Stimulated activated CD8-positive, alpha-beta memory T cell treated with anti-CD3 and anti-CD28 coated beads, Interleukin-7, amount 100 ng/mL, for 48 hours (primary cell): ENCODE results near the gene PPARG.

Experiments
- DNase-seq, 2 donors: peaks; one replicate each; pipeline ENCODE4 v3.0.0-alpha.2; 2020; ENCODE audit warnings: low read depth in 1 of 2; ENCODE audit errors: extremely low read depth in 1 of 2

The PPARG gene

GRCh38 chr3:12401208-12401607 lies 112.3 kb downstream of the PPARG start:
- DNase-seq: no peak

GRCh38 chr3:12405432-12406272 lies 116.8 kb downstream of the PPARG start:
- no peak for DNase-seq

- DNase-seq: no peak
Measured at GRCh38 chr3:12408984-12409683, 120.3 kb downstream of the PPARG start.

- DNase-seq: no peak
Measured at GRCh38 chr3:12409684-12410596, 121.1 kb downstream of the PPARG start.

- no peak for DNase-seq
Measured at GRCh38 chr3:12413721-12414255, 124.9 kb downstream of the PPARG start.

GRCh38 chr3:12415014-12415680 lies 126.3 kb downstream of the PPARG start:
- no peak for DNase-seq

- DNase-seq: no peak
Measured at GRCh38 chr3:12416731-12417130, 127.9 kb downstream of the PPARG start.

GRCh38 chr3:12420393-12420792 lies 131.5 kb downstream of the PPARG start:
- DNase-seq: peak in 1 of 2 donors; percentile 39

GRCh38 chr3:12421132-12421531 lies 132.3 kb downstream of the PPARG start:
- no peak for DNase-seq

- DNase-seq: no peak
Measured at GRCh38 chr3:12423131-12423530, 134.3 kb downstream of the PPARG start.

GRCh38 chr3:12423918-12424630 lies 135.2 kb downstream of the PPARG start:
- DNase-seq: peak; percentile 19 to 61

GRCh38 chr3:12424635-12425319 lies 135.9 kb downstream of the PPARG start:
- no peak for DNase-seq

GRCh38 chr3:12425850-12426579 lies 137.1 kb downstream of the PPARG start:
- DNase-seq: no peak

- no peak for DNase-seq
Measured at GRCh38 chr3:12427551-12427950, 138.7 kb downstream of the PPARG start.

GRCh38 chr3:12428126-12428525 lies 139.3 kb downstream of the PPARG start:
- DNase-seq: no peak

GRCh38 chr3:12430086-12430485 lies 141.2 kb downstream of the PPARG start:
- no peak for DNase-seq

- DNase-seq: no peak
Measured at GRCh38 chr3:12433823-12434222, 145.0 kb downstream of the PPARG start.

GRCh38 chr3:12436514-12437220 lies 147.8 kb downstream of the PPARG start:
- DNase-seq: no peak
